Kidney (tissue), 14 donors: ENCODE data around the gene RNASE2. TPM values are rescaled to one million over a fixed set of nuclear protein-coding genes. Genes with fewer than 3 reads are reported as not detected.
"Not testable (repeated sequence)": the region's sequence is repeated elsewhere in the genome, so short reads cannot be mapped to it uniquely, and the experiment has no call there.

Experiments used
- DNase-seq, 5 donors: peaks; one replicate each; pipeline ENCODE4 v3.0.0-alpha.2; 2013 to 2020
- FAIRE-seq: peaks from 2 replicates; lab custom pipeline; 2012; peaks lifted over from hg19 to GRCh38; lab: Jason Lieb, UNC
- H3K27ac ChIP-seq, 2 donors: one replicate each; pipeline ENCODE4 v1.7.0; 2013; ENCODE audit warnings: low read depth in 2 of 2, low read length in 2 of 2, inconsistent platforms in 1 of 2
- H3K27me3 ChIP-seq: one replicate; pipeline ENCODE4 v1.7.1; 2013; ENCODE audit warnings: low read length, inconsistent platforms; ENCODE audit not compliant: control insufficient read depth, insufficient read depth
- H3K36me3 ChIP-seq, 3 donors: one replicate each; pipeline versions ENCODE4 v1.7.0 to v1.7.1; 2013; ENCODE audit warnings: low read length in 3 of 3, control low read depth in 1 of 3, inconsistent platforms in 1 of 3; ENCODE audit not compliant: insufficient read depth in 3 of 3, control insufficient read depth in 2 of 3
- H3K4me1 ChIP-seq, 3 donors: one replicate each; pipeline versions ENCODE4 v1.7.0 to v1.7.1; 2013; ENCODE audit warnings: low read length in 3 of 3, inconsistent platforms in 1 of 3, low read depth in 1 of 3; ENCODE audit not compliant: control insufficient read depth in 2 of 3, insufficient read depth in 2 of 3
- H3K4me3 ChIP-seq, 3 donors: one replicate each; pipeline versions ENCODE4 v1.7.0 to v1.8.1; 2013; ENCODE audit warnings: low read length in 3 of 3, control low read depth in 1 of 3, inconsistent platforms in 1 of 3
- H3K9ac ChIP-seq, 3 donors: one replicate each; pipeline versions ENCODE4 v1.7.0 to v1.7.1; 2013; ENCODE audit warnings: low read length in 3 of 3, control low read depth in 1 of 3, inconsistent platforms in 1 of 3
- H3K9me3 ChIP-seq, 3 donors: one replicate each; pipeline versions ENCODE4 v1.7.0 to v1.7.1; 2013; ENCODE audit warnings: low read length in 3 of 3, control low read depth in 1 of 3, inconsistent platforms in 1 of 3; ENCODE audit not compliant: control insufficient read depth in 2 of 3, insufficient read depth in 1 of 3
- CTCF ChIP-seq: IDR thresholded peaks from 3 replicates; pipeline ENCODE4 v1.5.1; 2012; ENCODE audit warnings: mild to moderate bottlenecking, moderate library complexity, borderline replicate concordance; ENCODE audit not compliant: insufficient read depth; ENCODE audit errors: extremely low read depth
- intact Hi-C: fragments of 100-400 bp; cut with DNase I; formaldehyde crosslinking; loops from one replicate; pipeline ENCODE4 v1.11.1; 2022
- polyA plus RNA-seq: library from polyadenylated mRNA; stranded (reverse); fragments of 350-450 nt; fragmentation: Illumina TruSeq; extraction: RNeasy Lipid Tissue Mini Kit (QIAGEN cat#74804); gene quantifications from one replicate; pipeline ENCODE4 v1.2.3, GENCODE V29; 2014; ENCODE audit warnings: low read depth, low replicate concordance; ENCODE audit not compliant: insufficient read depth
- total RNA-seq: library from RNA; stranded (reverse); fragmentation: NEBNext Ultra II Directional; extraction: Animal tissue kit (Norgen Biotek cat#: 25700); gene quantifications from one replicate; pipeline ENCODE4 v1.2.1, GENCODE V29; 2021
- donor health status: control.
- donor health status: control.
- donor health status: control.
- donor health status: control.
- donor health status: control.
- donor health status: DM: yes; HTN: yes; CAD: no.
- donor health status: Normal renal cell carcinoma (clear cell type).

Gene RNASE2
- total and polyA plus RNA-seq, 2 donors from 2014 or later: 2.4 to 4.3 TPM

GRCh38 chr14:20976291-20976690, 21.0 kb downstream of the RNASE2 start:
- intact Hi-C loops: no loop called here

DNA sequence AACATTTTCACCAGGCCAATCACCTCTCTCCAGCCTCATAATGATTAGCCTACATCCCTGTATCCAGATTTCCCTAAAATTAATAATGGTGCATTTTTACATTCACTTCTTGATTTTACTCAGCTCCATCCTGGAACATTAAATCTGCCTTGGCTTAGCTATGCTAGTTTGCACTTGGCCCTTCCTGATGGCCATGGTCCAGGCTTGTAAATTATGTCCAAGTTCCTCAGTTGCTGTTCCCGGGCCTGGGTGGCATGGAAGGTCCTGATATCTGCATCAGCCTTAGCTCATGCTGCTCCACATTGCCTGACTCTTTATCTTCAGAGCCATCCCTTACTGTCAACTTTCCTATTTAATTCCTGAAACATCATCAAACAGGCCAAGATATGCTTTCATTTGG, 23.4 kb downstream of the RNASE2 start:
- Histone ChIP-seq H3K4me3 (no peak overlapping the region), H3K27ac (no peak overlapping the region), H3K9ac (no peak overlapping the region), H3K36me3 (no peaks in the 10 kb centered on the region), H3K9me3 (no peaks in the 10 kb centered on the region), H3K4me1 (peaks cover 0 to 2% (median 0%) of the 10 kb centered on the region in 3 donors), H3K27me3 (no peaks in the 10 kb centered on the region)
- FAIRE-seq (no peak), DNase-seq (no peak)
- TF ChIP-seq CTCF: no peak
- intact Hi-C loops: no loop called here

More at GRCh38 chr14:20976291-20976690, 21.0 kb downstream of the RNASE2 start:
- no peaks in the 10 kb centered on the region for H3K9me3 ChIP-seq
- H3K36me3 ChIP-seq: no peaks in the 10 kb centered on the region
- H3K4me1 ChIP-seq: no peaks in the 10 kb centered on the region
- no peak overlapping the region for H3K27ac ChIP-seq
- DNase-seq (no peak), FAIRE-seq (no peak)
- no peak for TF ChIP-seq CTCF
- no peak overlapping the region for H3K9ac ChIP-seq
- H3K27me3 ChIP-seq: no peaks in the 10 kb centered on the region
- H3K4me3 ChIP-seq: no peak overlapping the region

DNA sequence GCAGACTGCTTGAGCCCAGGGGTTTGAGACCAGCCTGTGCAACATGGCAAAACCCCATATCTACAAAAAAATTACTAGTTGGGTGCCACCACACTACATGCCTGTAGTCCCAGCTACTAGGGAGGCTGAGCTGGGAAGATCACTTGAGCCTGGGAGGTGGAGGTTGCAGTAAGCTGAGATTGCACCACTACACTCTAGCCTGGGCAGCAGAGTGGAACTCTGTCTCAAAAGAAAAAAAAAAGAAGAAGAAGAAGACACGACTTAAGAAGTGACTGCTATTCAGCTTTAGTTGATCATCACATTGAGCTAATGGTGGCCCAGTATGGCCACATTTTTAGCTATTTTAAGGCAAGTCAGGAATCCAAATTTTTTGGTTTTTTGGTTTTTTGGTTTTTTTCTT, 25.6 kb downstream of the RNASE2 start:
- Histone ChIP-seq H3K9me3 (no peaks in the 10 kb centered on the region), H3K9ac (no peak overlapping the region), H3K36me3 (no peaks in the 10 kb centered on the region), H3K27me3 (no peaks in the 10 kb centered on the region), H3K4me1 (peaks cover 0 to 2% (median 0%) of the 10 kb centered on the region in 3 donors), H3K27ac (no peak overlapping the region), H3K4me3 (no peak overlapping the region)
- intact Hi-C loops: no loop called here
- DNase-seq: no peak
- no peak for TF ChIP-seq CTCF
- no peak for FAIRE-seq

DNA sequence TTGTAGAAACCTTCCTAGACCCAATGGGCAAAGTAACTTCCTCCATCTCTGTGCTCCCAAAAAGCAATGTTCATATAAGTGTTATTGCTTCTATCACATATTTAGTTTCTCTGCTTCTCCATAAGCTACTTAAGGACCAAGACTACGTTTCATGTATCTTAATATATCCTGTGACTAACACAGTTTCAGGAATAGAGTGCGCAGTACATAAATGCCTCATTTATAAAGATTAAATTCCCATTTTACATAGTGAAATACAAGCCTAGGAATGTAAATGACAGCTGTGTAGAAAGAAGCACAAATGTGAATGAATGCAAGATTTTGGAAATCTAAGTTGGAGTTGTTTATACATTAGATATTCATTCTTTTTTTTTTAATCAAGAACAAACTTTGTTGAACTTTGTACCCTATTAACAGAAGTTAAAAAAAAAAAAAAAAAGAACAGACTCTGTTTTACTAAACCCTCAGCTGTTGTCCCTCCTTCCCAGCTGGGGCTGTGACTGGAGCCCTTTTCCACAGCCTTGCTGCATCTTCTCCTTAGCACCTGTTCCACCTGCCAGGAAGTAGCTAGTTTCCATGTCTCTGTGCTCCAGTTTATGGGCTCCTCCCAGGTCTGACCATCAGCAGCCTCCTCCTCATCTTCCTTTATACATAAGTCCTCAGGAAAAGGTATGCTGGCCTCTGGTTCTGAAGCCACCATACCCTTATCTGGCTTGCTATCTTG, 27.5 kb downstream of the RNASE2 start:
- no peak overlapping the region for H3K9ac ChIP-seq
- no peaks in the 10 kb centered on the region for H3K9me3 ChIP-seq
- peaks cover 0 to 2% (median 0%) of the 10 kb centered on the region in 3 donors for H3K4me1 ChIP-seq
- intact Hi-C loops: no loop called here
- DNase-seq: no peak
- no peak overlapping the region for H3K4me3 ChIP-seq
- no peak for TF ChIP-seq CTCF
- H3K27ac ChIP-seq: no peak overlapping the region
- no peaks in the 10 kb centered on the region for H3K27me3 ChIP-seq
- FAIRE-seq: no peak
- H3K36me3 ChIP-seq: no peaks in the 10 kb centered on the region

- H3K36me3 ChIP-seq, H3K4me3 ChIP-seq, H3K9ac ChIP-seq, H3K27me3 ChIP-seq, intact Hi-C loops, H3K27ac ChIP-seq, DNase-seq, H3K9me3 ChIP-seq, FAIRE-seq: not testable (repeated sequence)
- H3K4me1 ChIP-seq: peaks cover 6 to 11% (median 6%) of the 10 kb centered on the region in 3 donors
Observed at GRCh38 chr14:20985650-20986049, 30.4 kb downstream of the RNASE2 start.
